Mesothelial cell of epicardium (in vitro differentiated cells): ENCODE measurements around the gene PROSER1. TPM values are rescaled to one million over a fixed set of nuclear protein-coding genes. Genes with fewer than 3 reads are reported as not detected.

Experiments used
- DNase-seq, 2 experiments: peaks; one replicate each; pipeline ENCODE4 v3.0.0; 2021; ENCODE audit warnings: low spot score in 2 of 2; ENCODE audit not compliant: unreplicated experiment in 2 of 2
- H3K27ac Mint-ChIP-seq: 2 replicates; pipeline ENCODE4 v1.8.0; 2021; ENCODE audit warnings: mixed read lengths
- H3K27me3 Mint-ChIP-seq: 2 replicates; pipeline ENCODE4 v1.8.0; 2021; ENCODE audit warnings: low read depth, mixed read lengths
- H3K36me3 Mint-ChIP-seq: 2 replicates; pipeline ENCODE4 v1.8.0; 2021; ENCODE audit warnings: mixed read lengths
- H3K4me1 Mint-ChIP-seq: 2 replicates; pipeline ENCODE4 v1.8.0; 2021; ENCODE audit warnings: mixed read lengths
- H3K4me3 Mint-ChIP-seq: 2 replicates; pipeline ENCODE4 v1.8.0; 2021; ENCODE audit warnings: mild to moderate bottlenecking, moderate library complexity, mixed read lengths
- H3K9me3 Mint-ChIP-seq: 2 replicates; pipeline ENCODE4 v1.8.0; 2021; ENCODE audit warnings: mixed read lengths
- total RNA-seq: library from RNA; stranded (reverse); gene quantifications from 3 replicates; pipeline ENCODE4 v1.2.1, GENCODE V29; 2021
- TF ChIP-seq, protein P1 (sequence below): fragments of 200-600 bp; sonication (generic); IDR thresholded peaks from one replicate; pipeline ENCODE4 v1.5.0; 2021; ENCODE audit warnings: antibody characterized with exemption; ENCODE audit not compliant: unreplicated experiment

The PROSER1 gene
- total RNA-seq, 1 donor from 2014 or later = 58.8 TPM

GRCh38 chr13:38965281-38965680, 72.6 kb downstream of the PROSER1 start:
- H3K36me3 Mint-ChIP-seq = no peaks in the 10 kb centered on the region
- H3K4me3 Mint-ChIP-seq = no peak overlapping the region
- H3K4me1 Mint-ChIP-seq = no peaks in the 10 kb centered on the region
- TF ChIP-seq, protein P1, sequence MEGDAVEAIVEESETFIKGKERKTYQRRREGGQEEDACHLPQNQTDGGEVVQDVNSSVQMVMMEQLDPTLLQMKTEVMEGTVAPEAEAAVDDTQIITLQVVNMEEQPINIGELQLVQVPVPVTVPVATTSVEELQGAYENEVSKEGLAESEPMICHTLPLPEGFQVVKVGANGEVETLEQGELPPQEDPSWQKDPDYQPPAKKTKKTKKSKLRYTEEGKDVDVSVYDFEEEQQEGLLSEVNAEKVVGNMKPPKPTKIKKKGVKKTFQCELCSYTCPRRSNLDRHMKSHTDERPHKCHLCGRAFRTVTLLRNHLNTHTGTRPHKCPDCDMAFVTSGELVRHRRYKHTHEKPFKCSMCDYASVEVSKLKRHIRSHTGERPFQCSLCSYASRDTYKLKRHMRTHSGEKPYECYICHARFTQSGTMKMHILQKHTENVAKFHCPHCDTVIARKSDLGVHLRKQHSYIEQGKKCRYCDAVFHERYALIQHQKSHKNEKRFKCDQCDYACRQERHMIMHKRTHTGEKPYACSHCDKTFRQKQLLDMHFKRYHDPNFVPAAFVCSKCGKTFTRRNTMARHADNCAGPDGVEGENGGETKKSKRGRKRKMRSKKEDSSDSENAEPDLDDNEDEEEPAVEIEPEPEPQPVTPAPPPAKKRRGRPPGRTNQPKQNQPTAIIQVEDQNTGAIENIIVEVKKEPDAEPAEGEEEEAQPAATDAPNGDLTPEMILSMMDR = no peak
- DNase-seq = no peak
- H3K27me3 Mint-ChIP-seq = no peaks in the 10 kb centered on the region
- H3K27ac Mint-ChIP-seq = no peak overlapping the region
- peaks cover 3% of the 10 kb centered on the region for H3K9me3 Mint-ChIP-seq

DNA sequence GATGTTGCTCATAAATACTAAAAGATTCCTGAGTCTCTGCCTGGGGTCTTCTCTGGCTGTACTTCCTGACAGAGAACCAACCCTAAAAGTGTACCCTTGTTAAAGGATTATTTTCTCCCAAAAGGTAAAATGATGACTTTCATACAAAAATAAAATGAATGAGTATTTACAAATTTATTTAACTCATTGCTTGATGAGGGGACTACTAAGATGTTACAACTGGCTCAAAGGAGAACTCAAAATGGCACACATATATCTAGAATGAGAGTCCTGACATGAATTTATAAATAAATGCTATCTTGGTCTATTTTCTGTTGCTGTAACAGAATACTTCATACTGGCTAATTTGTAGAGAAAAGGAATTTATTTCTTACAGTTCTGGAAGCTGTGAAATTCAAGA, 77.7 kb downstream of the PROSER1 start:
- no peak for DNase-seq
- H3K27ac Mint-ChIP-seq = no peak overlapping the region
- TF ChIP-seq, protein P1 = no peak
- no peaks in the 10 kb centered on the region for H3K27me3 Mint-ChIP-seq
- H3K4me3 Mint-ChIP-seq = no peak overlapping the region
- no peaks in the 10 kb centered on the region for H3K4me1 Mint-ChIP-seq
- H3K36me3 Mint-ChIP-seq = no peaks in the 10 kb centered on the region
- peaks cover 12% of the 10 kb centered on the region for H3K9me3 Mint-ChIP-seq

Other genes starting within 250 kb of the PROSER1 start
- not detected in 3 replicates for gene STOML3, start 47.3 kb downstream of the PROSER1 start, total RNA-seq
- gene NHLRC3, start 367 bp upstream of the PROSER1 start, total RNA-seq = 39.7 to 42.9 TPM (median 42.2 TPM) in 3 replicates